HG03354 (cell line): ENCODE results near the gene ZNF608.

ENCODE experiments used
- ATAC-seq: cut with Tn5 transposase; IDR thresholded peaks from one replicate; pipeline ENCODE4 v1.9.1; 2021; ENCODE audit warnings: mild to moderate bottlenecking; ENCODE audit not compliant: unreplicated experiment, poor library complexity, severe bottlenecking

The ZNF608 gene

GRCh38 chr5:124738681-124739633 lies 7.5 kb downstream of the ZNF608 start:
- no peak for ATAC-seq

GRCh38 chr5:124737651-124738050 lies 8.8 kb downstream of the ZNF608 start:
- no peak for ATAC-seq

- ATAC-seq, result no peak
These were observed 9.6 kb downstream of the ZNF608 start for GRCh38 chr5:124736805-124737188.

- no peak for ATAC-seq
These were observed 10.2 kb downstream of the ZNF608 start for GRCh38 chr5:124736082-124736804.

- ATAC-seq, result no peak
These were observed 11.1 kb downstream of the ZNF608 start for GRCh38 chr5:124735169-124735858.

DNA sequence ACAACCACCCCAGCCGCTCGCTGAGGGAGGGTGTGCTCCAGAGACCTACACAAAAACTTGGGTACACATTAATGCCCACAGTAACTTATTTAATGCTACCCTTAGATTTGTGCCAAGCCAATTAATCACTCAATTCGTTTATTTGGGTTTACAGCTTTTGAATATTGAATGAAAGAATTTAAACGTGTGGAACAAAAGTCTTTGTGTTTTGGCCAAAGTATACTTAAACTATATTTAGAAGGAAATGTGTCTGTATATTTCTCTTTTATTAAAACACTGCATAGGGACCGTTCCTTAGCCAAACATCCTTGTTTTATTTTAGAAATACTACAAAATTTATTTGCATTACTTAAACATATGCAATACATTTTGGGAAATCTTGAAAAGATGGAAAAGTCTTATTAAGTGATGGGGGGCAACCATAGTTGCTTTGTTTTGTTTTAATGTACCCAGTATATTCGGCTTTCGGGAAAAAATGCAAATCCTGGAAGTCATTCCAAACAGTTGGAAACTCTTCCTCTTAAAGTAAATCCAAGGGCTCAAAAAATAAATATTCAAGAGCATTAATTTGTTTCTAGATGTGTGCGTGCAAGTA lies 11.8 kb downstream of the ZNF608 start:
- no peak for ATAC-seq

DNA sequence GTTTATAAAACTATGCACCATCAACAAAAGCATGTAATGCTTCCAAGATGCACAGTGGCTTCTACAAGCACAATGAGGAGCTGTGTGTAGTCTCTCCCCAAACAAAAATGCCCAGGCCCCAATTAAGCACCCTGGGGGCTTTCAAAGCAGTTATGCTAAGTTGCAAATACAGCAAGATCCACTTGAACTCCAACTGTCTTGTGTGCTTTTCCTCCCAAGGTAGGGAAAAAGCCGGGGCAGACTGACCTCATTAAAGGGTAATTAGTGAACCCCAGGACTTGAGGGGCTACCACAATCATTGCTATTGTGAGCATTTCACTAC lies 13.1 kb downstream of the ZNF608 start:
- ATAC-seq, result no peak

DNA sequence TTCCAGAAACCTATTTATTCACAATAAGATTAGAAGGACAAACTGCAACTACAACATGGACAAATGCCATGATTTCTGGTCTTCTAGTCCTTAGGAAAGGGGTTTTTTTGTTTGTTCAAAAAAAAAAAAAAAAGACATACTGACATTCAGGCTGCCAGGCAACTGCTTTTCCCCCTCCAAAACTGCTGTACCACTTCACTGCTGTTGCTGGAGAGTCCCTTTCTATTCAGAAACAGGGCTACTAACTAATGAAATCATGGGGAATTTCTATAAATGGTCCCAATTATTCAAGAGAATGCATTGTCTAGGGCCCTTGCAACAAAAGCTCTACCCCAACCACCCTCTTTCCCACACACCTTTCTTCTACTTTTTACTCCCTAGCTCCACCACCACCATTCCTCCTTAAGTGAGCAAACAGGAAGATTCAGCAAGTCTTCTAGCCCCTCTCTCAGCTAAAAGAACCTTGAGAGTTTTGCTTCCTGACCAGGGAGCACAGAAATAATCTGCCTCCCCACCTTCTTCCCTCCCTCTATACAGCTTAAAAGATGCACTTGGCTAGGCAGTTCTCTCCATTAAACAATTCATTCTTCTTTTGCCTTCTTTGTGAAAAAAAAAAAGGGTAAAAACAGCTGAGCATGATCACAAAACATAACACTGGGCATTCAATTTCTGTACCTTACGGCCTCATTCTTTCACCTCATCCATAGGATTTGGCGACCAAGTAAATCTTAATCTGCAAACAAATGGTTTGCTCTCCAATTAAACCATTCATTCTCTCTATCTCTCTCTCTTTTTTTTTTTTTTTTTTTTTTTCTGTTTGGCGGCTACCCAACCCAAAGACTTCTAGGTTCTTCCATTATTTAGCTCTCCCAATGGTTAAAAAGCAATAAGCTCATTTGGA lies 13.8 kb downstream of the ZNF608 start:
- ATAC-seq, result no peak

- no peak for ATAC-seq
These were observed 16.1 kb downstream of the ZNF608 start for GRCh38 chr5:124730381-124730780.

DNA sequence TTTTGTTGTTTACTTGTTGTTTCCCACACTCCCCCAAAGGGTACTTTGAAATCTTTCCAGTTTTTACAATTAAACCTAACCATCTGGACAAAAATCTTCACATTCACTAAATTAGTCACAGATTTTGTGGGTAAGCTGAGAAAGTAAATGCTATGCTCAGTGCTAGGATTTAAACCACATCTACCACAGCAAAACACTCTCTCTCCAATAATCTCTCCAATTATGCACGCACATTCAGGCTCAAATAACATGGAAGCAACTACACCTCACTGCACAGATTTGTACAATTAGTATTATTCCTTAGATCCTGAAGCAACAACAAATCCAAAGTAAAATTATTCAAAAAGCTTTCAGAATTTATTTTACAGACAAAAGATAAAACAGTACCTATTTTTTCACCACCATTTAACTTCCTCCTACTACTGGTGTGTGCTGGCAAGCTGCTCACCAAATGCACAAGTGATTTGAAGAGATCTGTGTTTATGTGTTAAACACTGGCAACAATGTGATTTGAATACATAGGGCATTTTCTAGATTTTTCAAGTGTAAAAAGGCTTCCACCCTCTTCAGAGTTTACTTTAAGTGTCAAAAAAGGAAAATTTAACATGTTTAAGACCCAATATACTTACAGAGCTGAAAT lies 16.6 kb downstream of the ZNF608 start:
- no peak for ATAC-seq

GRCh38 chr5:124728968-124729332 lies 17.5 kb downstream of the ZNF608 start:
- ATAC-seq, result no peak

DNA sequence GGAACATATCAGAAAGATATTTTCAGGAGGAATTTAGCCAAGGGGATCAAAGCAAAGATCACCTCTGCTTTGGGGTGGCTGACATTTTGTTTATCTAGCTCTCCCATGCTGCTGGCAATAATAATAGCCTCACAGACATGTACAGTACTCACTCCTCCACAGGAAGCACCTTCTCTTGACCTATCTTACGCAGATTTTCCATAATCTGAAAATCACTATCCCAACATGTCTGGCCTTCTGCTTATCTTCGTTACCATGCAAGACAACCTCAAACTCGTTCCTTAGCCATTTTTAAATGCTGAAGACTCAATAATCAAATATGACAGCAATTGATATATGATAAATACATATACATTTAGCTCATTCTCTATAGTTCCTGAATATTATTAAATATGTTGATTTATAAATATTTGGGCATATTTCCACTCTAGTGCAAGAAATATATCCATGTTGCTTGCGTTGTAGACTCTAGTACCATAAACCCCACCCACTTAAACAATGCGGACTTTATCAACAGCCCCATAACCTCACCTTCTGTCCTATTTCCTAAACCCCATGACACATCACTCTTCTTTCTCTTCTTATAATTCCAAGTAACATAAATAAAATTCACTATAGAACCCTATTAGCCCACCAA lies 18.0 kb downstream of the ZNF608 start:
- ATAC-seq, result no peak

- ATAC-seq, result no peak
These were observed 19.6 kb downstream of the ZNF608 start for GRCh38 chr5:124726631-124727362.

GRCh38 chr5:124725622-124726258 lies 20.7 kb downstream of the ZNF608 start:
- no peak for ATAC-seq

GRCh38 chr5:124725040-124725434 lies 21.4 kb downstream of the ZNF608 start:
- peak; percentile 74 for ATAC-seq

- ATAC-seq, result peak; percentile 33
These were observed 21.9 kb downstream of the ZNF608 start for GRCh38 chr5:124724357-124725039.
